ENCODE data around the gene HOXD3.

HOXD3 gene

DNA sequence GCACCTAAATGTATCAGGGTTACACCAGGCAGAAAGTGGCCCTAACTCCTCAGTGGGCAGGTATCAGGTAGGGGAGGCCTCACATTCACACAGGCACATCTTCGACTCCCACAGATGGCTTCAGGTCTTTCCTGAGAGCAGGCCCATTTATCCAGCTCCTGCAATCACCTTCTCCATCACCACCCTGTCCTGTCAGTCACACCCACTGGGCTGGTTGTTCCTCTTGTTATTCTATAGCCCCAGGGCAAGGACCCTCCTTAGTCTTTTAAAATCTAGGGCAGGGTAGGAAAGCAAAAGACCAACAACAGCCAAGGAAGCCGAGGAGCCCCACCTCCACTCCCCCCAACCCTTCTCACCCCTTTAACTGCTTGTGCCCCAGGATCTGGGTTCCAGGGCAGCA, 14.8 kb upstream of the HOXD3 start:
- no peak for TF ChIP-seq CTCF (conservative IDR thresholded peaks at IDR 0.05; ENCODE audit: low read length)
- no peak overlapping the region for H3K4me3 ChIP-seq (ENCODE audit: low read length)
- no peak for DNase-seq (ENCODE audit: low read depth)

DNA sequence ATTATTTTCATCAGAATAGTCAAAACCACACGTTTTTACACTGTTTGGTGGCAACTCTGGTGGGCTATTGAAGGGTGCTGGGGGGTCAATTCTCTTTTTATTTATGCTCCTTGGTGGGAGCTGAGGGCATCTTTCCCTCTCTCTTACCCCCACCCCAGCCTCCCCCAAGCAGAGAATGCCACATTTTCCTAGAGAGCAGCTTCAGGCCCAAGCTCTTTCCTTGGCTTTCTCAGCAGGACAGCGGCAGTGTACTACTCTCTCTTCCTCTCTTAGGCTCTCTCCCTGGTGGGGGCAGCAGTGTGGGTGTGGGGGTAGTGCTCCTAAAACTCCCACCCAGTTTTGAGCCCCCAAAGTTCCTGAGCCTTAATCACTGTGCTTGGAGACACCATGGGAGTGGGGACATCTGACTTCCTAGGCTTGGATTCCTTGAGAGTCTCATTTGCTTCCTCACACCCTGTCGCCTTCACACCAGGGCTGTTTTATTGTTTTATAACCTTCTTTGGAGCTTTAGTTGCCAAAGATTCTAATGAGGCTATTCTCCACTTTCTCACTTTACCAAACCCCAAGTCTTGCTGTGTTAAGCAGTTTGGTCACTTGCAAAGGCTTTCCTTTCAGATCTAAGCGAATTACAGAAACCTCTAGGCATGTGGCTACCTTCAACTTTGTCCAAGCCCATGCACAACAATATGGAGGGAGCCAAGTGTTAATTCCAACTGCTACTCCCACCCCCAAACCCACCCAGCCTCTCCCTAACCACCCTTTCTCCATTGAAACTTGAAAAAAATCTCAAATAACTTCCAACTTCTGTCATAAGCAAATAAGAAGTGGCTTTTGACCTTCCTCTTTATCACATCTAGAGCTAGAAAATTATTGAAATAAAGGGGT, 11.8 kb upstream of the HOXD3 start:
- no peak for DNase-seq (ENCODE audit: low read depth)
- no peak for TF ChIP-seq CTCF (conservative IDR thresholded peaks at IDR 0.05; ENCODE audit: low read length)
- no peak overlapping the region for H3K4me3 ChIP-seq (ENCODE audit: low read length)

GRCh38 chr2:176146101-176146500, 11.0 kb upstream of the HOXD3 start:
- DNase-seq (ENCODE audit: low read depth): no peak
- no peak overlapping the region for H3K4me3 ChIP-seq (ENCODE audit: low read length)
- no peak for TF ChIP-seq CTCF (conservative IDR thresholded peaks at IDR 0.05; ENCODE audit: low read length)

DNA sequence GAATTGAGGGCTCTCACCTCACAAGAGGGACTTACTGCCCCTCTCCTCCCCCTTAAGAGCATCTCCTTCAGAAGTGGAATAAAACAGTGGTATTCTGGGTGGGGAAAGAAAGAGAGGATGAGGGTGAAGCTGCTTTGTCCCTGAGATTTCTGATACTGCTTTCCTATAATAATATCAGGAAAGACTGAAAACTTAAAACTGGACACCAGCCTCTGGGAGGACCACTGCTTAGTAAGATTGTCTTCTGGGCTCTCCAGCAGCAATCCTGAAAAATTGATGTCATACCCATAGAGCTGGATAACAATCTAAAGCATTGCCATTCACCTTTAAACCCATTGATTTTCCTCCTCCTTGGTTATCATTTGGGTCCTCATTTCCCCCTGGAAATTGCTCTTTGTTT, 10.5 kb upstream of the HOXD3 start:
- TF ChIP-seq CTCF (conservative IDR thresholded peaks at IDR 0.05; ENCODE audit: low read length): no peak
- no peak overlapping the region for H3K4me3 ChIP-seq (ENCODE audit: low read length)
- DNase-seq (ENCODE audit: low read depth): no peak

GRCh38 chr2:176147210-176147799, 9.8 kb upstream of the HOXD3 start:
- no peak overlapping the region for H3K4me3 ChIP-seq (ENCODE audit: low read length)
- no peak for TF ChIP-seq CTCF (conservative IDR thresholded peaks at IDR 0.05; ENCODE audit: low read length)
- no peak for DNase-seq (ENCODE audit: low read depth)

- TF ChIP-seq CTCF (conservative IDR thresholded peaks at IDR 0.05; ENCODE audit: low read length): no peak
- no peak overlapping the region for H3K4me3 ChIP-seq (ENCODE audit: low read length)
- DNase-seq (ENCODE audit: low read depth): no peak
Observed at GRCh38 chr2:176147800-176148496, 9.2 kb upstream of the HOXD3 start.

Data from AG10803 (cell line).